ENCODE measurements around the gene GCGR. TPM values are rescaled to one million over a fixed set of nuclear protein-coding genes. Genes with fewer than 3 reads are reported as not detected.
"Not testable (repeated sequence)": the region's sequence is repeated elsewhere in the genome, so short reads cannot be mapped to it uniquely, and the experiment has no call there.

The GCGR gene
- total RNA-seq, 1 donor from 2014 or later, result 0.74 TPM

GRCh38 chr17:81837641-81838040 lies 33.7 kb downstream of the GCGR start:
- DNase-seq (ENCODE audit: low spot score in 2 of 2, unreplicated experiment in 2 of 2), result no peak
- Mint-ChIP-seq H3K4me1 (peaks cover 13% of the 10 kb centered on the region), H3K27ac (peak overlapping the region; percentile 5), H3K36me3 (no peaks in the 10 kb centered on the region), H3K9me3 (no peaks in the 10 kb centered on the region), H3K27me3 (ENCODE audit: low read depth) (no peaks in the 10 kb centered on the region), H3K4me3 (no peak overlapping the region)
- no peak for TF ChIP-seq CTCF (IDR thresholded peaks at IDR 0.05; ENCODE audit: unreplicated experiment)

DNA sequence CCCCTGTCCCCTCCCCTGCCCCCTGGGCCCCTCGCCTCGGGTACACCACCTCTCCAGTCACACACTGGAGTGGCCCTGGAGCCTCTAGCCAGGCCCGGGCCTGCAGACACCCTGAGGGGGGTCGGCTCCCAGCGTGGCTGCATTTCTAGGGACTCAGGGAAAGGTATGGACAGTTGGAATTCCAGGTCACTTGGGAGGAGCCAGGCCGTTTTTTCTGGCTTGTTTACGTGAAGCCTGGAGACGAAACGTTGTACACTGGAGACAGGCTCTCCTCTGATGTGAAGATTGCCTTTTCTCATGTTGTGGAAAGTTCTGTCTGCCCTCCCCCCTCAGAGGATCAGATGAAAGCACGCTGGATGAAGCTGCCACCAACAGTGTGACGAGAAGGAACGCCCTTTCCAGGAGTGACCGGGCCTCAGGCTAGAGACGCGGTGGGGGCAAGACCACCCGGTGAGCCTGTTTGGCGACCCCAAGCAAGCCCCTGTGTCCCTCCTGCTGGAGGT lies 34.9 kb downstream of the GCGR start:
- Mint-ChIP-seq H3K9me3 (no peaks in the 10 kb centered on the region), H3K36me3 (peaks cover 5% of the 10 kb centered on the region), H3K4me1 (peaks cover 10% of the 10 kb centered on the region), H3K27me3 (ENCODE audit: low read depth) (no peaks in the 10 kb centered on the region), H3K27ac (peak overlapping the region; percentile 85), H3K4me3 (no peak overlapping the region)
- no peak for DNase-seq (ENCODE audit: low spot score in 2 of 2, unreplicated experiment in 2 of 2)
- TF ChIP-seq CTCF (IDR thresholded peaks at IDR 0.05; ENCODE audit: unreplicated experiment), result no peak

GRCh38 chr17:81839301-81839700 lies 35.4 kb downstream of the GCGR start:
- Mint-ChIP-seq H3K36me3 (peaks cover 8% of the 10 kb centered on the region), H3K9me3 (no peaks in the 10 kb centered on the region), H3K27me3 (ENCODE audit: low read depth) (no peaks in the 10 kb centered on the region), H3K4me1 (peaks cover 8% of the 10 kb centered on the region), H3K27ac (no peak overlapping the region), H3K4me3 (no peak overlapping the region)
- no peak for DNase-seq (ENCODE audit: low spot score in 2 of 2, unreplicated experiment in 2 of 2)
- no peak for TF ChIP-seq CTCF (IDR thresholded peaks at IDR 0.05; ENCODE audit: unreplicated experiment)

GRCh38 chr17:81840059-81840458 lies 36.1 kb downstream of the GCGR start:
- not testable (repeated sequence) for H3K27me3 Mint-ChIP-seq (ENCODE audit: low read depth); H3K27ac Mint-ChIP-seq; DNase-seq (ENCODE audit: low spot score in 2 of 2, unreplicated experiment in 2 of 2); H3K4me1 Mint-ChIP-seq; H3K9me3 Mint-ChIP-seq; H3K4me3 Mint-ChIP-seq
- peaks cover 14% of the 10 kb centered on the region for H3K36me3 Mint-ChIP-seq

DNA sequence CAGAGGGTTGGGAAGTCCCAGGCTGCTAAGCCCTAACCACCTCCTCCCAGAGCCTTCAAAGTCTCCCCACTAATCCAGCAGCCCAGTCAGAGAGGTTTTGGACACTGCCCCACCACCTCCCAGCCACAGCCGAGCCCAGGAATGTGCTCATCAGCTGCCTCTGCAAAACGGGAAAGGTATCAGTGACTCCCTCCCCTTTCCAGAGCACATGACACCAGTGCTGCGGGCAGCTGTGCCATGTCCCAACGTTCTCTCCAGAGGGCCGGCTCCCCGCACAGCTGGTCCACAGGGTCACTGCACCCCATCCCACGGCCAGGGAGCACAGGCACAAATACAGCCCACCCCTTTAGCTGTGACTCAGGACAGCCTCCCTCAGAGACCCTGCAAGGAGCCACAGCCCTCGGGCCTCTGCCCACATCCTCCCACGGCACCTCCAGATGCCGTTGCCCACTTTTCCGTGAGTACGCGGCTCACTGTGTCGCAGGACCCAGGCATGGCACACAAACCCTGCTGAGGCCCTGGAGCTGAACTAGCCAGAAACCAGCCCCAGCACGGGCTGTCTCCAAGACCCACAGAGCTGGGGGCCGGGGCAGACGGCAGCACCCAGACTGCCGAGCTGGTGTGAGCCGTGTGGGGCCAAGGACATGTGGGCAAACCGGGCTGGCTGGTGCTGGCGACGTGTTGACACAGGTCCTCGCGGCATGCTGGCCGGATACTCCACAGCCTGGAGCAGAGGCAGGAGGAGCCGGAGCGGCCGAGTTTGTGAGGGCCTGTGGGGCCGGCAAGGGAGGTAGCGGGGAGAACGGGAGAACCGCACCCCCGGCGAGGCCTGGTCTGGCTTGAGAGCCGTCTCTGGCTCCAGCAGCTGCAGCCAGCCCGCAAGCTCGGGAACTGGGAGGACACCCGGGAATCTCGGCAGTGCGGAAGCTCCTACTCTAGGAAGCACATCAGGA lies 37.2 kb downstream of the GCGR start:
- no peak for TF ChIP-seq CTCF (IDR thresholded peaks at IDR 0.05; ENCODE audit: unreplicated experiment)
- peak overlapping the region; percentile 50 for H3K27ac Mint-ChIP-seq
- H3K36me3 Mint-ChIP-seq, result peaks cover 19% of the 10 kb centered on the region
- H3K9me3 Mint-ChIP-seq, result no peaks in the 10 kb centered on the region
- no peak overlapping the region for H3K4me3 Mint-ChIP-seq
- H3K27me3 Mint-ChIP-seq (ENCODE audit: low read depth), result no peaks in the 10 kb centered on the region
- DNase-seq (ENCODE audit: low spot score in 2 of 2, unreplicated experiment in 2 of 2), result no peak
- peaks cover 8% of the 10 kb centered on the region for H3K4me1 Mint-ChIP-seq

DNA sequence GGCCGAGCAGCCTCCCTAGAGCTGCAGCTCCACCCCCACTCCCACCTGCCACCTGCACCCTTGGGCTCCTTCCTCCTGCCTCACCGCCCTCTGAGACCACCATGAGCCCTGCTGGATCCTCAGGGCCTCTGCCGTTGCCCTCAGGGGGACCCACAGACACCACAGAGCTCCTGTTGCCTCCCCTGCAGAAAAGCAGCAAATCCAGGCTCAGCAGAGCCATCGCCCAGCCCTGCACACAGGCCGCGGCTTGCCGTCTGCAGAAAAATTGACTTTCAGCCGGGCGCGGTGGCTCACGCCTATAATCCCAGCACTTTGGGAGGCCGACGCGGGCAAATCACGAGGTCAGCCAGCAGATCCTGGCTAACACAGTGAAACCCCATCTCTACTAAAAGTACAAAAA lies 37.9 kb downstream of the GCGR start:
- TF ChIP-seq CTCF (IDR thresholded peaks at IDR 0.05; ENCODE audit: unreplicated experiment), result no peak
- peak overlapping the region; percentile 34 for H3K27ac Mint-ChIP-seq
- no peaks in the 10 kb centered on the region for H3K27me3 Mint-ChIP-seq (ENCODE audit: low read depth)
- H3K9me3 Mint-ChIP-seq, result no peaks in the 10 kb centered on the region
- DNase-seq (ENCODE audit: low spot score in 2 of 2, unreplicated experiment in 2 of 2), result no peak
- H3K36me3 Mint-ChIP-seq, result peaks cover 19% of the 10 kb centered on the region
- no peak overlapping the region for H3K4me3 Mint-ChIP-seq
- peaks cover 8% of the 10 kb centered on the region for H3K4me1 Mint-ChIP-seq

Data from mesothelial cell of epicardium (in vitro differentiated cells).